Osteoblast (primary cell): ENCODE data around the gene HMCN1. TPM values are rescaled to one million over a fixed set of nuclear protein-coding genes. Genes with fewer than 3 reads are reported as not detected.

Source experiments
- DNase-seq: peaks from one replicate; pipeline ENCODE4 v3.0.0; 2011; ENCODE audit warnings: low spot score, mixed read lengths; ENCODE audit not compliant: insufficient read length; ENCODE audit errors: missing footprints
- H2AFZ ChIP-seq: 2 replicates; pipeline ENCODE4 v1.6.0; 2011; ENCODE audit warnings: mild to moderate bottlenecking, low read length
- H3K27ac ChIP-seq: 2 replicates; pipeline ENCODE4 v1.5.1; 2011; ENCODE audit warnings: mild to moderate bottlenecking, low read depth, low read length, moderate library complexity
- H3K27me3 ChIP-seq: 2 replicates; pipeline ENCODE4 v1.6.0; 2012; ENCODE audit warnings: mild to moderate bottlenecking, control low read depth, inconsistent platforms, low read length, moderate library complexity; ENCODE audit not compliant: insufficient read depth
- H3K36me3 ChIP-seq: 2 replicates; pipeline ENCODE4 v1.5.1; 2011; ENCODE audit warnings: mild to moderate bottlenecking, low read length, control low read depth, moderate library complexity; ENCODE audit not compliant: insufficient read depth
- H3K4me1 ChIP-seq: 2 replicates; pipeline ENCODE4 v1.5.1; 2011; ENCODE audit warnings: mild to moderate bottlenecking, low read length, control low read depth, moderate library complexity; ENCODE audit not compliant: insufficient read depth
- H3K4me2 ChIP-seq: 2 replicates; pipeline ENCODE4 v1.6.0; 2011; ENCODE audit warnings: mild to moderate bottlenecking, low read length; ENCODE audit not compliant: insufficient read depth
- H3K4me3 ChIP-seq: fragments of 200-600 bp; sonication (generic); 3 replicates; pipeline ENCODE4 v1.5.1; 2012; ENCODE audit warnings: mild to moderate bottlenecking, low read length, inconsistent platforms; ENCODE audit not compliant: insufficient read depth
- H3K79me2 ChIP-seq: 2 replicates; pipeline ENCODE4 v1.6.0; 2012; ENCODE audit warnings: mild to moderate bottlenecking, low read length, control low read depth, inconsistent platforms; ENCODE audit not compliant: insufficient read depth
- H3K9me3 ChIP-seq: 2 replicates; pipeline ENCODE4 v1.5.1; 2011; ENCODE audit warnings: low read depth, low read length, control low read depth
- H4K20me1 ChIP-seq: 2 replicates; pipeline ENCODE4 v1.6.0; 2012; ENCODE audit warnings: mild to moderate bottlenecking, low read length, control low read depth; ENCODE audit not compliant: insufficient read depth
- total RNA-seq: library from RNA; depleted of rRNA; stranded (reverse); fragments of >200 nt; gene quantifications from 2 replicates; pipeline ENCODE4 v1.2.3, GENCODE V29; 2012
- TF ChIP-seq, protein P1 (sequence below): IDR thresholded peaks from 2 replicates; pipeline ENCODE4 v1.5.1; 2011; ENCODE audit warnings: mild to moderate bottlenecking, low read depth, low read length, moderate library complexity; ENCODE audit errors: extremely low read depth

HMCN1 gene
- total RNA-seq, 1 donor, result 178 TPM

DNA sequence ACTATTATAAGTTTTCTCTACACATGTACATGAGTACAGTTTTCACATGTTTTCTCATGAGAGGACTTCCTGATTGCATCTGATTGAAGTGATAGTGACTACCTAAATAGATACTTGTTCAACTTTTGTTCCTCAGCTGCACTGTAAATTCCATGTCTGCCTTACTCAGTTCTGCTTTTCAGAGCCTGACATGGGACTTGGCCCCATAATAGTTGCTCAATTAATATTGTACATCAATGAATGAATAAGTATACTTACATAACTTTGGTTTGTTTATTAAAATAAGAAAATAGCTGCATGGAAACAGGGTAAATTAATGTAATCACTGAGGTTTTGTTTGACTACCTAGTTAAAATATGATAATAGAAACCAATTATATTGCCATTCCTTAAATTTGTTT is 78.7 kb downstream of the HMCN1 start:
- H3K9me3 ChIP-seq, result no peaks in the 10 kb centered on the region
- no peak overlapping the region for H2AFZ ChIP-seq

DNA sequence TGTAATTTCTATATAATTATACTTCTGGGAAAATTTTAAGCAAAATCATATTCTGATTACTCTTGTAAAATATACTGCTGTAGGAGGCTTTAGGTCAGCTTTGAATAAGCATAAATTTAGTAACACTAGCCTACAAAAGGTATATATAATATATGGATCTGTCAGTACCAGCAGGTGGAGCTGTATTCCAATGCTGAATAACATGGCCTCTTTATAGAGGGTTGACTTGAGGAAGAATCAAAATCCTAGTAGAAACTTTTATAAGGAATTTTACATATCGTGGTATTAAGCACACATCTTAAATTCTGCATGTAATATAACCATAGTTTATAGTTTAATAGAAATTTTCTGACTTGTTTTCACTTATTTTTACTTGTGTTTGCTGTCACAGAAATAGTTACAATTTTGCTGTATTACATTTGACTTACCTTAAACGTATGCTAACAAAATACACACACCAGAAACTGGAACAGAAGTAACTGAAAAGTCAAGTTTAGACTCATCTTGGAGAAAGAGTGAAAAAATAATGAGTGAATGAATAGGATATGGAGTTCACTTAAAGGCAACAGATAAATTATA is 79.3 kb downstream of the HMCN1 start:
- no peak overlapping the region for H3K4me3 ChIP-seq
- H3K79me2 ChIP-seq, result no peaks in the 10 kb centered on the region
- H3K27ac ChIP-seq, result no peak overlapping the region
- no peak overlapping the region for H3K4me2 ChIP-seq
- TF ChIP-seq, protein P1, sequence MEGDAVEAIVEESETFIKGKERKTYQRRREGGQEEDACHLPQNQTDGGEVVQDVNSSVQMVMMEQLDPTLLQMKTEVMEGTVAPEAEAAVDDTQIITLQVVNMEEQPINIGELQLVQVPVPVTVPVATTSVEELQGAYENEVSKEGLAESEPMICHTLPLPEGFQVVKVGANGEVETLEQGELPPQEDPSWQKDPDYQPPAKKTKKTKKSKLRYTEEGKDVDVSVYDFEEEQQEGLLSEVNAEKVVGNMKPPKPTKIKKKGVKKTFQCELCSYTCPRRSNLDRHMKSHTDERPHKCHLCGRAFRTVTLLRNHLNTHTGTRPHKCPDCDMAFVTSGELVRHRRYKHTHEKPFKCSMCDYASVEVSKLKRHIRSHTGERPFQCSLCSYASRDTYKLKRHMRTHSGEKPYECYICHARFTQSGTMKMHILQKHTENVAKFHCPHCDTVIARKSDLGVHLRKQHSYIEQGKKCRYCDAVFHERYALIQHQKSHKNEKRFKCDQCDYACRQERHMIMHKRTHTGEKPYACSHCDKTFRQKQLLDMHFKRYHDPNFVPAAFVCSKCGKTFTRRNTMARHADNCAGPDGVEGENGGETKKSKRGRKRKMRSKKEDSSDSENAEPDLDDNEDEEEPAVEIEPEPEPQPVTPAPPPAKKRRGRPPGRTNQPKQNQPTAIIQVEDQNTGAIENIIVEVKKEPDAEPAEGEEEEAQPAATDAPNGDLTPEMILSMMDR, result peak; percentile 72
- no peaks in the 10 kb centered on the region for H3K9me3 ChIP-seq
- H3K4me1 ChIP-seq, result peaks cover 6% of the 10 kb centered on the region
- DNase-seq, result no peak
- no peaks in the 10 kb centered on the region for H3K27me3 ChIP-seq
- no peaks in the 10 kb centered on the region for H4K20me1 ChIP-seq
- no peak overlapping the region for H2AFZ ChIP-seq
- H3K36me3 ChIP-seq, result no peaks in the 10 kb centered on the region

More for the DNA sequence above, 78.7 kb downstream of the HMCN1 start:
- DNase-seq, result no peak
- H3K36me3 ChIP-seq, result no peaks in the 10 kb centered on the region
- H3K27me3 ChIP-seq, result no peaks in the 10 kb centered on the region
- H3K4me1 ChIP-seq, result peaks cover 6% of the 10 kb centered on the region
- no peak overlapping the region for H3K4me2 ChIP-seq
- H4K20me1 ChIP-seq, result no peaks in the 10 kb centered on the region
- H3K79me2 ChIP-seq, result no peaks in the 10 kb centered on the region
- H3K4me3 ChIP-seq, result no peak overlapping the region
- TF ChIP-seq, protein P1, result no peak
- H3K27ac ChIP-seq, result no peak overlapping the region

DNA sequence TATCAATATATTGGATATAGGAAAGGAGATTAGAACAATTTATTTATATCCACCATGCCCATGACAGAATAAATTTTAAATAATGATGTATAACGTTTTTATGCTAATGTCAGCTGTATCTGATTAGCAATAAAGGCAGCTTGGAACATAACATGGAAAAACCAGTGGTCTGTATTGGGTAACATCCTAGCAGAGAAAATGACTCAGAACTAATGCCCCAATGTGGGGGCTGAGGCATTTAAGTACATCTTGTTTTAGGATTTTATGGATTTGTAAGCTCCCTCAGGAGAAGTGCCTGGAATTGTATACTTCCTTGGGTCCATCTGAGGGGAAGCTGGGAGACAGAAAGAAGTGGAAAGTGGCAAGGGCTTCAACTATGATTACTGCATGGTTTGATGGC is 82.3 kb downstream of the HMCN1 start:
- Histone ChIP-seq H3K36me3 (no peaks in the 10 kb centered on the region), H3K27me3 (no peaks in the 10 kb centered on the region), H3K4me2 (no peak overlapping the region), H3K79me2 (no peaks in the 10 kb centered on the region), H4K20me1 (no peaks in the 10 kb centered on the region), H3K4me3 (no peak overlapping the region), H3K27ac (no peak overlapping the region), H3K9me3 (no peaks in the 10 kb centered on the region), H3K4me1 (peaks cover 6% of the 10 kb centered on the region), H2AFZ (no peak overlapping the region)
- DNase-seq, result no peak
- TF ChIP-seq, protein P1, result no peak

DNA sequence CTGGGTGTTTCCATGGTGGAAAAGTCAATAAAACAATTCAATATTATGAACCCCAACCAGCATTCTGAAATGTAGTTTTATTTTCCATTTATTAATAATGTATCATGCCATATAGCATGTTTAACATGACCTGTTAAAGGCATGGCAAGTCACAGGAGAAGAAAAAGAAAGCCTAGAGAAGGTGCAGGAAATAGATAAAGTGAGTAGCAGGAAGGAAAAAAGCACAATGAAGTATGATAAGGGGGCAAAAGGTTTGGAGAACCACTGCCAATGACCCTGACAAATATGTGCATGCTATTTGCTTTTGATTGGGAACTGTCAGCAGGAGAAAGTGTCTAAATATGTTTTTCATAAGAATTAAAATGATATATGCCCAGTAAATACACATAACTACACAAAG is 85.6 kb downstream of the HMCN1 start:
- Histone ChIP-seq H3K9me3 (no peaks in the 10 kb centered on the region), H3K27ac (no peak overlapping the region), H4K20me1 (no peaks in the 10 kb centered on the region), H2AFZ (no peak overlapping the region), H3K27me3 (no peaks in the 10 kb centered on the region), H3K4me2 (no peak overlapping the region), H3K4me1 (peaks cover 6% of the 10 kb centered on the region), H3K79me2 (no peaks in the 10 kb centered on the region), H3K4me3 (no peak overlapping the region), H3K36me3 (no peaks in the 10 kb centered on the region)
- DNase-seq, result no peak
- TF ChIP-seq, protein P1, result no peak
